SH-SY5Y (cell line): ENCODE measurements around the gene SLC6A5.

Source experiments
- GATA2 ChIP-seq: IDR thresholded peaks from 2 replicates; pipeline ENCODE4 v1.6.1; 2011; ENCODE audit warnings: mild to moderate bottlenecking, low read depth, low read length
- GATA3 ChIP-seq: IDR thresholded peaks from 2 replicates; pipeline ENCODE4 v1.6.1; 2011; ENCODE audit warnings: low read depth, mild to moderate bottlenecking, low read length, moderate library complexity

- no peak for TF ChIP-seq GATA2
- TF ChIP-seq GATA3: no peak
Observed at GRCh38 chr11:20604864-20605601, 5.6 kb downstream of the SLC6A5 start.
